Adrenal gland (tissue), 12 donors: ENCODE measurements around the gene DUSP14. TPM values are rescaled to one million over a fixed set of nuclear protein-coding genes. Genes with fewer than 3 reads are reported as not detected.
"Not testable (repeated sequence)": the region's sequence is repeated elsewhere in the genome, so short reads cannot be mapped to it uniquely, and the experiment has no call there.

Experiments used
- DNase-seq, 7 donors: peaks; one replicate each; pipeline ENCODE4 v3.0.0-alpha.2; 2019 to 2020
- H3K27ac ChIP-seq, 5 donors: fragments of 200-600 bp; sonication (generic) in 4 of 5; 1 replicate in 3 of 5; 2 replicates in 2 of 5; pipeline versions ENCODE4 v1.5.1 to v1.8.0; 2016 to 2020; ENCODE audit warnings: mild to moderate bottlenecking in 1 of 5
- H3K27me3 ChIP-seq: fragments of 200-600 bp; 2 replicates; pipeline ENCODE4 v1.8.0; 2021
- H3K36me3 ChIP-seq, 2 donors: fragments of 200-600 bp; replicated peaks in 1 of 2; 1 replicate in 1 of 2; 2 replicates in 1 of 2; pipeline versions ENCODE4 v1.5.1 to v1.8.0; 2018 to 2022
- H3K4me1 ChIP-seq, 2 donors: fragments of 200-600 bp; replicated peaks in 1 of 2; 1 replicate in 1 of 2; 2 replicates in 1 of 2; pipeline versions ENCODE4 v1.5.1 to v1.8.0; 2018 to 2021
- H3K4me3 ChIP-seq, 4 donors: fragments of 200-600 bp; sonication (generic) in 3 of 4; one replicate each; pipeline ENCODE4 v1.5.1; 2016 to 2018
- H3K9me3 ChIP-seq, 3 donors: fragments of 200-600 bp; sonication (generic) in 1 of 3; replicated peaks in 1 of 3; 1 replicate in 2 of 3; 2 replicates in 1 of 3; pipeline versions ENCODE4 v1.5.1 to v1.8.0; 2016 to 2021
- CTCF ChIP-seq, 6 experiments: fragments of 450-650 bp in 4 of 6; fragments of 200-600 bp in 2 of 6; sonication (generic) in 1 of 6; IDR thresholded peaks; 1 replicate in 5 of 6; 2 replicates in 1 of 6; pipeline versions ENCODE4 v1.5.1 to v1.8.0; 2016 to 2021; ENCODE audit warnings: antibody characterized with exemption in 6 of 6, mild to moderate bottlenecking in 2 of 6, moderate library complexity in 1 of 6
- POLR2A ChIP-seq, 2 donors: fragments of 450-650 bp; IDR thresholded peaks; one replicate each; pipeline ENCODE4 v1.6.1; 2017; ENCODE audit warnings: antibody characterized with exemption in 2 of 2, mild to moderate bottlenecking in 2 of 2, moderate library complexity in 1 of 2
- WGBS, 4 donors: extraction: QIAGEN DNeasy Blood & Tissue Kit in 2 of 4; methylation state at CpG; one replicate each; pipeline versions ENCODE4 v1.1.5 to v1.1.7; 2013 to 2017; 5-methylcytosine and 5-hydroxymethylcytosine counted together
- intact Hi-C, 2 donors: fragments of 100-400 bp; cut with DNase I; formaldehyde crosslinking; loops; one replicate each; pipeline versions ENCODE4 v1.14.1 to v1.15.0; 2022 to 2023
- polyA plus RNA-seq, 3 donors: library from polyadenylated mRNA; stranded (reverse); fragments of 200-250 nt in 2 of 3; fragments of 350-450 nt in 1 of 3; fragmentation: Illumina TruSeq in 1 of 3; extraction: RNeasy Lipid Tissue Mini Kit (QIAGEN cat#74804) in 1 of 3; gene quantifications; one replicate each; pipeline ENCODE4 v1.2.3, GENCODE V29; 2013 to 2014
- total RNA-seq, 9 donors: library from RNA; depleted of rRNA in 4 of 9; stranded (reverse); fragments of >200 nt in 4 of 9; fragments of 120-200 nt in 1 of 9; fragmentation: NEBNext Ultra II Directional in 1 of 9; extraction: Animal tissue kit (Norgen Biotek cat#: 25700) in 1 of 9; gene quantifications; one replicate each; pipeline versions ENCODE4 v1.1.0 to v1.2.4, GENCODE V29; 2013 to 2023
- donor health status: healthy with polysubstance abuse.
- donor health status: Bipolar disorder and iron deficiency.
- donor health status: DM: yes; HTN: yes; CAD: no.
- donor health status: DM: no; HTN: no; CAD: no.
- donor health status: DM: no; HTN: no; CAD: no.
- donor health status: DM: yes; HTN: yes; CAD: no.

The DUSP14 gene
- total and polyA plus RNA-seq, 12 donors: 7.2 to 66.2 (median 22.4) TPM

GRCh38 chr17:37507111-37507510 lies 17.4 kb downstream of the DUSP14 start:
- no peak for DNase-seq
- no peak overlapping the region for H3K27ac ChIP-seq

GRCh38 chr17:37510056-37510455 lies 20.4 kb downstream of the DUSP14 start:
- peaks cover 0 to 14% of the 10 kb centered on the region in 2 donors for H3K36me3 ChIP-seq
- WGBS, 4 donors: 94 to 96% (median 96%) methylated on average over 17 of the region's 17 CpGs
- intact Hi-C loops: no loop called here
- no peak for DNase-seq
- TF ChIP-seq POLR2A (IDR thresholded peaks at IDR 0.05) (no peak), CTCF (IDR thresholded peaks at IDR 0.05) (no peak)
- H3K9me3 ChIP-seq: no peaks in the 10 kb centered on the region
- H3K27ac ChIP-seq: no peak overlapping the region
- no peaks in the 10 kb centered on the region for H3K27me3 ChIP-seq
- H3K4me1 ChIP-seq: no peaks in the 10 kb centered on the region
- no peak overlapping the region for H3K4me3 ChIP-seq

More at GRCh38 chr17:37507111-37507510, 17.4 kb downstream of the DUSP14 start:
- Histone ChIP-seq H3K27me3 (no peaks in the 10 kb centered on the region), H3K4me3 (no peak overlapping the region), H3K4me1 (no peaks in the 10 kb centered on the region), H3K9me3 (no peaks in the 10 kb centered on the region), H3K36me3 (no peaks in the 10 kb centered on the region)
- 87 to 95% (median 91%) methylated on average over 4 to 9 of the region's 9 CpGs for WGBS, 4 donors
- TF ChIP-seq CTCF (IDR thresholded peaks at IDR 0.05) (no peak), POLR2A (IDR thresholded peaks at IDR 0.05) (no peak)
- intact Hi-C loops: no loop called here

- DNase-seq, H3K27ac ChIP-seq, H3K4me3 ChIP-seq, intact Hi-C loops, H3K9me3 ChIP-seq, H3K27me3 ChIP-seq: not testable (repeated sequence)
- peaks cover 0 to 14% of the 10 kb centered on the region in 2 donors for H3K4me1 ChIP-seq
- WGBS, 4 donors: 87 to 100% (median 88%) methylated on average over 1 of the region's 1 CpG
- peaks cover 0 to 17% of the 10 kb centered on the region in 2 donors for H3K36me3 ChIP-seq
These were observed 22.0 kb downstream of the DUSP14 start for GRCh38 chr17:37511642-37512041.

GRCh38 chr17:37512442-37513068 lies 22.9 kb downstream of the DUSP14 start:
- Histone ChIP-seq H3K4me3 (no peak overlapping the region), H3K27ac (no peak overlapping the region), H3K9me3 (no peaks in the 10 kb centered on the region), H3K27me3 (no peaks in the 10 kb centered on the region), H3K4me1 (peaks cover 0 to 14% of the 10 kb centered on the region in 2 donors), H3K36me3 (peaks cover 0 to 26% of the 10 kb centered on the region in 2 donors)
- no peak for DNase-seq
- no peak for TF ChIP-seq POLR2A (IDR thresholded peaks at IDR 0.05)
- TF ChIP-seq CTCF (IDR thresholded peaks at IDR 0.05): no peak
- WGBS, 4 donors: 86 to 90% (median 88%) methylated on average over 23 to 24 of the region's 24 CpGs
- intact Hi-C loops: no loop called here

GRCh38 chr17:37513711-37514110 lies 24.0 kb downstream of the DUSP14 start:
- no peak for TF ChIP-seq CTCF (IDR thresholded peaks at IDR 0.05)
- no peak for TF ChIP-seq POLR2A (IDR thresholded peaks at IDR 0.05)
- no peaks in the 10 kb centered on the region for H3K27me3 ChIP-seq
- intact Hi-C loops: no loop called here
- DNase-seq: no peak
- H3K4me3 ChIP-seq: no peak overlapping the region
- H3K36me3 ChIP-seq: peaks cover 0 to 38% of the 10 kb centered on the region in 2 donors
- H3K4me1 ChIP-seq: peaks cover 0 to 14% of the 10 kb centered on the region in 2 donors
- H3K9me3 ChIP-seq: no peaks in the 10 kb centered on the region
- H3K27ac ChIP-seq: no peak overlapping the region
- 94 to 96% (median 95%) methylated on average over 10 of the region's 10 CpGs for WGBS, 4 donors
